ENCODE measurements around the gene PRDM16. TPM values are rescaled to one million over a fixed set of nuclear protein-coding genes. Genes with fewer than 3 reads are reported as not detected.

PRDM16 gene
- total RNA-seq, 2 experiments from 2014 or later: not detected

DNA sequence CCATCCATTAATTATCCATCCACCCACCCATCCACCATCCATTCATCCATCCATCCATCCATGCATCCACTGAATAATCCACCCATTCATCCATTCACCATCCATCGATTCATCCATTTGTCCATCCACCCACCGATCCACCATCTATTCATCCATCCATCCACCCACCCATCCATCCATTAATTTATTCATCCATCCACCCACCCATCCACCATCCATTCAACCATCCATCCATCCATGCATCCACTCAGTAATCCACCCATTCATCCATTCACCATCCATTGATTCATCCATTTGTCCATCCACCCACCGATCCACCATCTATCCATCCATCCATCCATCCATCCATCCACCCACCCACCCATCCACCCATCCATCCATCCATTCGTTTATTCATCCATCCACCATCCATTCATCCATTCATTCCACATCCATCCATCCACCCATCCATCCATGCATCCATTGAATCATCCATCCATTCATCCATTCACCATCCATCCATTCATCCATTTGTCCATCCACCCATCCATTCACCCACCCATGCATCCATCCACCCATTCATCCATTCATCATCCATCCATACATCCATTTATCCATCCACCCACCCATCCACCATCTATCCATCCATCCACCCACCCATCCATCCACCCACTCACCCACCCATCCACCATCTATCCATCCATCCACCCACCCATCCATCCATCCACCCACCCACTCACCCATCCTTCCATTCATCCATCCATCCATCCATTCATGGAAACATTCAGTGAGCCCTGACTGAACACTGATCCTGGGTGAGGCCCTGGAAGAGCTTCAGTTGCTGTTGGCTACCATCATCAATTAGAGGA lies 302.1 kb downstream of the PRDM16 start:
- POLR2A ChIA-PET: no interaction called here
- Histone ChIP-seq H3K4me2 (ENCODE audit: low read length) (no peak overlapping the region), H3K27ac (ENCODE audit: low read depth, low read length, poor library complexity, severe bottlenecking) (no peak overlapping the region), H3K4me3 (ENCODE audit: low read depth, low read length, poor library complexity, severe bottlenecking) (no peak overlapping the region), H3K4me1 (ENCODE audit: insufficient read depth, low read length, poor library complexity, severe bottlenecking) (no peaks in the 10 kb centered on the region), H2AFZ (ENCODE audit: low read length) (no peak overlapping the region), H4K20me1 (ENCODE audit: insufficient read depth, low read length) (no peaks in the 10 kb centered on the region), H3K36me3 (ENCODE audit: insufficient read depth, low read length) (no peaks in the 10 kb centered on the region), H3K9me2 (ENCODE audit: insufficient read depth, low read length) (no peaks in the 10 kb centered on the region), H3K79me2 (ENCODE audit: insufficient read depth, low read depth, low read length) (no peaks in the 10 kb centered on the region), H3K9me3 (ENCODE audit: low read length) (no peaks in the 10 kb centered on the region)
- no TSS peak for BruUV-seq (replicated peaks)
- TF ChIP-seq, protein P1, sequence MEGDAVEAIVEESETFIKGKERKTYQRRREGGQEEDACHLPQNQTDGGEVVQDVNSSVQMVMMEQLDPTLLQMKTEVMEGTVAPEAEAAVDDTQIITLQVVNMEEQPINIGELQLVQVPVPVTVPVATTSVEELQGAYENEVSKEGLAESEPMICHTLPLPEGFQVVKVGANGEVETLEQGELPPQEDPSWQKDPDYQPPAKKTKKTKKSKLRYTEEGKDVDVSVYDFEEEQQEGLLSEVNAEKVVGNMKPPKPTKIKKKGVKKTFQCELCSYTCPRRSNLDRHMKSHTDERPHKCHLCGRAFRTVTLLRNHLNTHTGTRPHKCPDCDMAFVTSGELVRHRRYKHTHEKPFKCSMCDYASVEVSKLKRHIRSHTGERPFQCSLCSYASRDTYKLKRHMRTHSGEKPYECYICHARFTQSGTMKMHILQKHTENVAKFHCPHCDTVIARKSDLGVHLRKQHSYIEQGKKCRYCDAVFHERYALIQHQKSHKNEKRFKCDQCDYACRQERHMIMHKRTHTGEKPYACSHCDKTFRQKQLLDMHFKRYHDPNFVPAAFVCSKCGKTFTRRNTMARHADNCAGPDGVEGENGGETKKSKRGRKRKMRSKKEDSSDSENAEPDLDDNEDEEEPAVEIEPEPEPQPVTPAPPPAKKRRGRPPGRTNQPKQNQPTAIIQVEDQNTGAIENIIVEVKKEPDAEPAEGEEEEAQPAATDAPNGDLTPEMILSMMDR (conservative IDR thresholded peaks at IDR 0.05; ENCODE audit: low read length): no peak
- TF ChIP-seq EZH2phosphoT487 (IDR thresholded peaks at IDR 0.05; ENCODE audit: borderline replicate concordance, low read depth, low read length): no peak
- CTCF ChIA-PET (ENCODE audit: unreplicated experiment): no interaction called here
- DNase-seq (ENCODE audit: low spot score): no peak
- intact Hi-C loops (cut with micrococcal nuclease; ENCODE audit: unreplicated experiment): no loop called here

DNA sequence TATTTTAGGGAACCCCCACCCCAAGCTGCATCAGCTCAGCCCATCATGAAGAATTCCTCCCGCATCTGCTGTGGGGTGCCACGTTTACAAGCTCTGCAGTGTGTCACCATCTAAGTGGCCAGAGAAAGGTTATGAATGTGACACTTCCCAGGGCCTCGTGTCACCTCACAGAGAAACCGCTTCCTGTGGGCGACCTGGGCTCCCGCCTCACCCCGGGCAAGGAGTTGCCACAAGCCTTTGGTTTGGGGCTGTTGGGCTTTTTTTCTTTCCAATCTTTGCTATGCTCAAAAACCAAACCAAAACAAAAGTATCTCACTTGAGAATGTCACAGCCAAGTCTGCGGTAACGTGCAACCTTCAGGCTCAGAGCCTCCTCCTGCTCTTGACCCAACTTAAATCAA lies 303.3 kb downstream of the PRDM16 start:
- Histone ChIP-seq H3K27ac (ENCODE audit: low read depth, low read length, poor library complexity, severe bottlenecking) (no peak overlapping the region), H3K9me3 (ENCODE audit: low read length) (no peaks in the 10 kb centered on the region), H3K36me3 (ENCODE audit: insufficient read depth, low read length) (no peaks in the 10 kb centered on the region), H3K4me1 (ENCODE audit: insufficient read depth, low read length, poor library complexity, severe bottlenecking) (no peaks in the 10 kb centered on the region), H3K4me3 (ENCODE audit: low read depth, low read length, poor library complexity, severe bottlenecking) (no peak overlapping the region), H3K9me2 (ENCODE audit: insufficient read depth, low read length) (no peaks in the 10 kb centered on the region), H4K20me1 (ENCODE audit: insufficient read depth, low read length) (no peaks in the 10 kb centered on the region), H2AFZ (ENCODE audit: low read length) (no peak overlapping the region), H3K4me2 (ENCODE audit: low read length) (no peak overlapping the region), H3K79me2 (ENCODE audit: insufficient read depth, low read depth, low read length) (no peaks in the 10 kb centered on the region)
- ChIA-PET CTCF (ENCODE audit: unreplicated experiment) (no interaction called here), POLR2A (no interaction called here)
- intact Hi-C loops (cut with micrococcal nuclease; ENCODE audit: unreplicated experiment): no loop called here
- no peak for DNase-seq (ENCODE audit: low spot score)
- BruUV-seq (replicated peaks): no TSS peak
- TF ChIP-seq, protein P1 (conservative IDR thresholded peaks at IDR 0.05; ENCODE audit: low read length): no peak
- no peak for TF ChIP-seq EZH2phosphoT487 (IDR thresholded peaks at IDR 0.05; ENCODE audit: borderline replicate concordance, low read depth, low read length)

DNA sequence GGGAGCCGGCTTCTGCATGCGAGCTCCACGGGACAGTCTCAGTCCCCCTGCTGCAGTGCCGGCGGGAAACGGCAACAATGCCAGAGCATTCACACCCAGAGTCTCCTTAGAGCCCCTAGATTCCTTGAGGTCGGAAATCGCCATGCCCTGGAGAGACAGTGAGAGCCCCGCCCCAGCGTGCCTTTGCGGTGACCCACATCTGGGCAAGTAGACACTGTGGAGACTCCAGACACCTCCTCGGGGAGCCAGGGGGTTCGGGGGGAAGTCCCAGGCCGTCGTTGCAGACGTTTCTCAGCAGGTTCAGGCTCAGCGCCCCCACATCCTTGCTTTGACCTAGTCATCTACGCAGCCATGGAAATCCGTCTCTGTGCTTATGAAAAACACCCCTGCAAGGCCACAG lies 304.2 kb downstream of the PRDM16 start:
- intact Hi-C loops (cut with micrococcal nuclease; ENCODE audit: unreplicated experiment): no loop called here
- Histone ChIP-seq H2AFZ (ENCODE audit: low read length) (no peak overlapping the region), H4K20me1 (ENCODE audit: insufficient read depth, low read length) (no peaks in the 10 kb centered on the region), H3K4me2 (ENCODE audit: low read length) (no peak overlapping the region), H3K4me3 (ENCODE audit: low read depth, low read length, poor library complexity, severe bottlenecking) (no peak overlapping the region), H3K9me3 (ENCODE audit: low read length) (no peaks in the 10 kb centered on the region), H3K9me2 (ENCODE audit: insufficient read depth, low read length) (no peaks in the 10 kb centered on the region), H3K79me2 (ENCODE audit: insufficient read depth, low read depth, low read length) (no peaks in the 10 kb centered on the region), H3K36me3 (ENCODE audit: insufficient read depth, low read length) (no peaks in the 10 kb centered on the region), H3K4me1 (ENCODE audit: insufficient read depth, low read length, poor library complexity, severe bottlenecking) (no peaks in the 10 kb centered on the region), H3K27ac (ENCODE audit: low read depth, low read length, poor library complexity, severe bottlenecking) (no peak overlapping the region)
- BruUV-seq (replicated peaks): no TSS peak
- DNase-seq (ENCODE audit: low spot score): no peak
- TF ChIP-seq, protein P1 (conservative IDR thresholded peaks at IDR 0.05; ENCODE audit: low read length): no peak
- TF ChIP-seq EZH2phosphoT487 (IDR thresholded peaks at IDR 0.05; ENCODE audit: borderline replicate concordance, low read depth, low read length): no peak
- CTCF ChIA-PET (ENCODE audit: unreplicated experiment): no interaction called here
- POLR2A ChIA-PET: no interaction called here
